NCI-H345 treated with DMSO at 0.1 percent for 48 hours (cell line): ENCODE results near the gene ARHGAP1.

Source experiments
- DNase-seq: peaks from one replicate; lab custom pipeline; 2025; ENCODE audit not compliant: unreplicated experiment; lab: John Stamatoyannopoulos, UW

Gene ARHGAP1

DNA sequence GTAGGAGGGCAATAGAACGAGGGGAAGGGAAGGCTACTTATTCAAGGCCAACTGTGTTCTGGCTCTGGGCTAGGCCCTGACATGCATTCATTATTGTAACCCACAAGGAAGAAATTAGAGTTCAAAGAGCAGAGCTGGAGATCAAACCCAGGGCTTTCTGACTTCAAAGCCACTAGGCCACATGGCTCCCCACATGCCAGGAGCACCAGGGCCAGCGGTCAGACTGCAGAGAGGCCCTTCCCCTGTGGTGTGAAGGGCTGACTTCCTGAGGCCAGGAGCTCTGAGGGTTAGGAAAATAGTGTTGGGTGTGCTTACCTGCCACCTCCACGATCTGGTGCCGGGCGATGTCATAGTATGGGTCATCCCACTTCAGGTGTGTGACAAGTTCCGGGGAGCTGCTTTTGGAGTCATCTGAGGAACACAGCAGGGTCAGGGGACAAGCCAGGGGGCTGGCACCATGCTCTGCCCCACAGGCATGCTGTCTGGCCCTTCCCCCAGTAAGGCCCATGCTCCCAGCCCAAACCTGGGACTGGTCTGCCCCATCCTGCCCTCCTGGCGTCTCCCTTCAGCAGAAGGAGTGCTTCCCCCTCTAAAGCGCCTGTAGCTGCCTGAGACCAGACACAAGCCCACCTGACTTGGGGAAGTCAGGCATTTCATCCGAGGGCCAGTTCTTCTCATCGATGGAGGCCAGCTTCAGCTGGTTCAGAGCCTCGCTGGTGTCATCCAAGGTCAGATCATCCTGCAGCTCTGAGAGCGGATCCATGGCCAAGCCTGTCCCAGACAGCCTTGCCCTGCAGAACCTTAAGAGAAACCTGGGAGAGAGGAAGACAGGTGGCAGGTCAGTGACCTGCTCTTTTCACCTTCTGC, 4.8 kb downstream of the ARHGAP1 start:
- DNase-seq, result no peak

- no peak for DNase-seq
These were observed 5.8 kb downstream of the ARHGAP1 start for GRCh38 chr11:46694607-46695006.

DNA sequence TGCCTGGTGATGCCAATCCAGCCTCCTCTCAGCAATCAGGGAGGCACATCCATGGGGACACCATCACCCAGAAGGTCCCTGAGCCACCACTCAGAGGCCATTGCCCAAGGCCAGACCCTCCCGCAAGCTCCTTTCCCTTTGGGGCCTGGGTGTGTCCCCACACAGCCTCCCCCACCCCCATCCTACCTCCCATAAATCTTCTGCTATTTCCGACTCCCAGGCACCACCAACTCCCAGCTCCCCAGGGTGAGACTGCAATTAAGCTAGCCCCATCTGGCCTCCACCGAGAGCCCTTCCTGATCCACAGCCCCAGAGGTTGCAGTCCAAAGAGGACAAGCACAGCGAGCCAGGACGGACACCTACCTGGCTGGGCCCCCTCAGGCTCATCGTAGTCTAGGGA, 6.3 kb downstream of the ARHGAP1 start:
- DNase-seq, result no peak

DNA sequence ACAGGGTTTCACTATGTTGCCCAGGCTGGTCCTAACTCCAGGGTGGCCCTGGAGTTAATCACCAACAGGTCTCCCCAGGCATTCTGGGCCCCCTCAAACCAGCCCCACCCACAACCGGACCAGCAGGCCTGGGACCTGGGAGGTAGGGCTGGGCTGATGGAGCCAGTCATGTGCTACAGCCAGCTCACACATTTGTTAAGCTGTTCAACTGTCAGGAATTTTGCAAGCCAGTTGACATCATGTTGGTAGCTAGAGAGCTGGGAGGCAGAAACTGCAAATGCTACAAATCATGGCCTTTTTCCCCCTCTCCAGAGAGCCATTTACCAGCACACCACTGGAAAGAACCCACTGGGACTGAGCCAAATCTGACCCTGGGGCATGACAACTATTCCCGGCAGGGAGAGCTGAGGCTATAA, 6.8 kb downstream of the ARHGAP1 start:
- DNase-seq, result no peak

DNA sequence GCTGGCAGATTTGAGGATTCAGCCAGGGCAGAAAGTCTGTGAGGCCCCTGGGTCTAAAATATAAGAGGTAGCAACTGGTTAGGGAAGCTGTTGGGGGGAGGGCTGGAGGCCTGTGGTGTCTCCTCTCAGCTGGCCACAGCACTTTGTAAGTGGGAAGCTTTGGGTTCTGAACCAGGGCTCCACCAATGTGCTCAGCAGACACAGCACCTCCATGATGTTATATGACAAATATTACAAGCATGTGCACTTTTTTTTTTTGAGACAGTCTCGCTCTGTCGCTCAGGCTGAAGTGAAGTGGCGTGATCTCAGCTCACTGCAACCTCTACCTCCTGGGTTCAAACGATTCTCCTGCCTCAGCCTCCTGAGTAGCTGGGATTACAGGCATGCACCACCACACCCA, 8.0 kb downstream of the ARHGAP1 start:
- DNase-seq, result no peak

DNA sequence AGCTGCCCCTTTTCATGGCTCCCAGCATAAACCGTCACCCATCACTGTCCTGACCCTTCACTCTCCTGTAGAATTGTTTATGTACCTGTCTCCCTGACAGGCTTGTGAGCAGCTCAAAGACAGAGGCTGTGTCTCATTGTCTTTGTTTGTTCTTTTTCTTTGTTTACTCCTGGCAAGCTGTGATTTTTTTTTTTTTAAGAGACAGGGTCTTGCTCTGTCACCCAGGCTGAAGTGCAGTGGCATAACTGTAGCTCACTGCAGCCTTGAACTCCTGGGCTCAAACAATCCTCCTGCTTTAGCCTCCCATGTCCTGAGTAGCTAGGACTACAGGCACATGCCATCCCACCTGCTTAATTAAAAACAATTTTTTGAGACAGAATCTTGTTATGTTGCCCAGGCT, 9.7 kb downstream of the ARHGAP1 start:
- no peak for DNase-seq

GRCh38 chr11:46686886-46687795, 13.3 kb downstream of the ARHGAP1 start:
- DNase-seq, result no peak

- DNase-seq, result no peak
These were observed 16.1 kb downstream of the ARHGAP1 start for GRCh38 chr11:46684367-46684766.

DNA sequence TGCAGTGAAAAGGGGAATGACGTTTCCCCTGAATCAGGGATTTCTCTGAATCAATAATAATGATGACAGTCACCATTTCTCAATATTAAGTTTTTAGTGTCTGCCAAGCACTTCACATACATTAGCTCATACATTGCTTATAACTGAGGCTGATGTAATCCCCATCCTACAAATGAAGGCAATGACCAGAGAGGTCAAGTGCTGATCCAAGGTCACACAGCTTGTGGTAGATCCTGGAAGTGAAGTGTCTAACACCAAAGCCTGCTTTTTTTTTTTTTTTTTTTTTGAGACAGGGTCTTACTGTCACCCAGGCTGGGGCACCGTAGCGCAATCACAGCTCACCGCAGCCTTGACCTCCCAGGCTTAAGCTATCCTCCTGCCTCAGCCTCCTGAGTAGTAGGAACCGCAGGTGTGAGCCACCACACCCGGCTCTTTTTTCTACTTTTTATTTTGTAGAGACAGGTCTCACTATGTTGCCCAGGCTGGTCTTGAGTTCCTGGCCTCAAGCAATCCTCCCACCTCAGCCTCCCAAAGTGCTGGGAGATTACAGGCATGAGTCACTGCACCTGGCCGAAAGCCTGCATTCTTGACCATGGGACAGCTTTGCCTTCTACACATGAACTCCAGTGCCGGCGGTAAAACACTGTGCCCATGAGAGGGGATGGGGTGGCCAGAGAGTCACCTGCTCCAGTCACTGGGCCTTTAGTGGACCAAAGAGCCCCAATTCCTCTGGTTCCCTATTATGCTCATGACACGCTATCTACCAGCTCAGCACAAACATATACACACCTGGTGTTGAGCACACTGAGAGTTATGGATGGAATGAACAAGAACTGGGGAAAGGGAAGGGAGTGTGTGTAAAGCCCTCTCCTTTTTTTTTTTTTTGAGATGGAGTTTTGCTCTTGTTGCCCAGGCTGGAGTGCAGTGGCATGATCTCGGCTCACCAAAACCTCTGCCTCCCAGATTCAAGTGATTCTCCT, 17.4 kb downstream of the ARHGAP1 start:
- DNase-seq, result no peak

DNA sequence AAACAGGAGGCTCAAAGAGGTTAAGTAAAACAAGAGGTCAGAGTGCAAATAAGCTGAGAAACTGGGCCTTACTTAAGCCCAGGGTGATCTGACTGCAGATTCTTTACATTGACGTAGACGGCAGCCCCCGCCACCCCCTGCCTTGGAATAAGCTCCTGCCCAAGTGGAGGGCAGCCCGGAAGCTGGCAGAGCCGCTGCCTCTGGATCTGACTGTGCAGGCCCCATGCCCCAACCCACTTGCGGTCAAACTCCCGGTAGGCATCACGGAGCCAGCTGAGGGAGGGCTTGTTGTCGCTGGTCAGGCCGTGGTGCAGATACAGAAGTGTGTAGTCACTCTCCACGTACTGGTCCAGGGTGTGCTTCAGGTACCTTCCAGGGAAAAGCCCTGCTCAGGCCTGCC, 18.6 kb downstream of the ARHGAP1 start:
- DNase-seq, result no peak

- DNase-seq, result no peak
These were observed 19.6 kb downstream of the ARHGAP1 start for GRCh38 chr11:46680815-46681214.

DNA sequence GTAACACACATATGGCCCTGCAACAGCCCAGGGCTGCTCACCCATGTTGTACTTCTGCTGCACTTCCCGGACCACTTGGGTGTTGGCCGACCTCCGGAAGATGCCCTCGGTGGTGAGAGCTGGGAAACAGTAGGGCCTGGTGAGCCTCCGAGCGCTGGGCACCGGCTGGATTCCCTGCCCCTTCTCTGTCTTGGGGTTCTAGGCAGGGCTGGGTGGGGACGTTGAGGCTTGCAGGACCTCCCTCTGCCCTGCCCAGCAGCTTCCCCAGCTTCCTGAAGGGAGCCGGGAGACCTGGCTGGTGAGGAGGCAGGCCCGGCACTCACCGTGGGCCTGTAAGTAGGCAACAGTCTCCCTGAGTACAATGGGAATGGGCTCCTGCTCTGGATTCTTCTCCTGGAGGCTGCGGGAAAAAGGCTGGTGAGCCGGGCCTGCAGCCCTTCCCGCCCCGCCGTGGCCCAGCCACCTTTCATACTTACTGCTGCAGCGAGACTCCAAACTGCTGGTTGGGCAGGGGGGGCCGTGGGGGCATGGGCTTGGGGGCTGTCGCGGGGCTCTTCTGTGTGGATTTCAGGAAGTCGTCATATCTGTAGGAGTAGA, 20.2 kb downstream of the ARHGAP1 start:
- DNase-seq, result no peak

DNA sequence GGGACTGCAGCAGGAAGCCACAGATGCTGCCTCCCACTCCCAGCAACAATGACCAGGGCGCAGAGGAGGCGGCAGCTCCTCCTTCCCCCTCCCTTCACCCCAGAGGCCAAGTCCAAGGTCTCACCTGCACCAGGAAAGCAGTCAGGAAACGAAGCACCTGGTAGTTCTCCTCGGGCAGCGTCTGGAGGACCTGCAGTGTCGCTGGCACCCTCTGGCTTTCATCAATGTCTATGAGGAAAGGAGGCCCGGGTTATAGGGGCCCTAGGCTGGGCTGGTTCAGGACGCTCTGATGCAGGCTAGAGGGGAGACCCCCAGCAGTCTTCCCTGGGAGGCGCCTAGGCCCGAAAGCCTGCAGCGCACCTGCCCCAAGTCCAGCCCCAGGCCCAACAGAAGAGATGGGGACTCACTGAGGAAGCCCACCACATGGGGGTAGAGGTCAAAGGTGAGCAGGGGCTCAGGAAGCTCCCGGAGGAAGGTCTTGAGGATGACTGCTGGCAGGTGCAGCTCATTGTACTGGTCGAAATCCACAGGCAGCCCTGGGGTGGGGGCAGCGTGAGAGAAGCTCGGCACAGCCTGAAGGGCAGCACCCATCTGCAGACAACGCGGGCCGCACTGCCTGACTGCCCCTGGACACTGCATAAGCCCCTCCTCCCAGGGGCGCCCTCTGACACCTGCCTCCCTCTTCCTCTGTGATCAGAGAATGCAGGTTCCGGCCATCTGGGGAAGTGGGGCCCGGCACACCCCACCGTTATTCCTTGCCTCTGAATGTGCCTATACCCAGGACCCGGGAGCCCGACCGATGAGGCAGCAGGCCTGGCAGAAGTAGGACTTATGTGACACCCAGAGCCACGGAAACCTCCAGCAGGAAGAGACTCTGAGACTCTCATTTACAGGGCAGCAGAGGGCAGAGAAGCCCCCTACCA, 20.9 kb downstream of the ARHGAP1 start:
- DNase-seq, result no peak

- DNase-seq, result no peak
These were observed 21.7 kb downstream of the ARHGAP1 start for GRCh38 chr11:46678741-46679130.

DNA sequence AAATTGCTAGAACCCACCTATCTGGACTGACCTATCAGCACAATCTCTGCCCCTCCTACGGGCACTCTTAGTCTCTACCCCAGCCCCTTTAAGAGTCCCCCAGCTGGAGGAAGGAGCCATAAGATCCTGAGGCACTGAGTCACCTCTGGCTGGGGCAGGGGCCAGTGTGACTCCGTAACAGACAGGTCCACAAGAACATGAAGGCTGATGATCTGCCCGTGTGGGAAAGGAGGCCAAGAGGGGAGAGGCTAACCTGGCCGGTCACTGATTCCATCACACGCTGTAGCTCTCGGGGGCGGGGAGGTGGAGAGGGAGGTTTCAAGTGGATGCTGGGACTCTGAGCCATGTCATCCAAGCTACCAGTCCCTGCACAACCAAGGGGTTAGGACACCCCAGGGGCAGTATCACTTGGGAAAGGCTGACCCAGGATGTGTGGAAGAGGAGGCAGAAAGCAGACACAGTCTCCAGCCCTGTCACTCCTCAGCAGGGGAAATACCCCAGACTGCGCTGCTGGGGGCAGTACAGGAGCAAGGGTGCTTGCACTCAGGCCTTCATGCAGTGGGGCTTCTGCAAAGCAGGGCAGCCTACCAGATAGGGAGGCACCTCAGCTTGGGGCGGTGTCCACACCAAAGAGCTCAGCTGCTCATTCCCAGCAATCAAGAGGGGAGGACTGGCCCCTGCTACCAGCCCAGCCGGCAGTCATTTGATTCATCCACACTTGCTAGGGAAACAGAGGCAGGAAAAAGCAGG, 22.3 kb downstream of the ARHGAP1 start:
- no peak for DNase-seq

DNA sequence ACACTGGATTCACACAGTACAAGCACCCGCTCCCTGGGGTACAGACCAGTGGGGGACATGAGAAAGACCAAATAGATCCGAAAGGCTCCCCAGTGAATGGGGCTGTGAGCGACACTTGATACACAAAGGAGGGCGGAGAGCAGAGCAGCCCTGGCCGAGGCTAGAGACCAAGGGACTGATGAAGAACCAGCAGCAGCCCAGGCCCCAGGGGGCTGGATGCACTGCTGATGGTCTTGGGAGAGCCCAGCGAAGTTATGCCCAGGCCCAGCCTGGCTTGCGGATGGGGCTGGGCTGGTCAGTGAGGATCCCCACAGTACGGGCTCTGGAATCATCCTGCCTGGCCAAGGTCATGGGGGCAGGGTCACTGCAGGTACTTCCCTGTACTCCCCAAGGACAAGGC, 23.2 kb downstream of the ARHGAP1 start:
- DNase-seq, result no peak

DNA sequence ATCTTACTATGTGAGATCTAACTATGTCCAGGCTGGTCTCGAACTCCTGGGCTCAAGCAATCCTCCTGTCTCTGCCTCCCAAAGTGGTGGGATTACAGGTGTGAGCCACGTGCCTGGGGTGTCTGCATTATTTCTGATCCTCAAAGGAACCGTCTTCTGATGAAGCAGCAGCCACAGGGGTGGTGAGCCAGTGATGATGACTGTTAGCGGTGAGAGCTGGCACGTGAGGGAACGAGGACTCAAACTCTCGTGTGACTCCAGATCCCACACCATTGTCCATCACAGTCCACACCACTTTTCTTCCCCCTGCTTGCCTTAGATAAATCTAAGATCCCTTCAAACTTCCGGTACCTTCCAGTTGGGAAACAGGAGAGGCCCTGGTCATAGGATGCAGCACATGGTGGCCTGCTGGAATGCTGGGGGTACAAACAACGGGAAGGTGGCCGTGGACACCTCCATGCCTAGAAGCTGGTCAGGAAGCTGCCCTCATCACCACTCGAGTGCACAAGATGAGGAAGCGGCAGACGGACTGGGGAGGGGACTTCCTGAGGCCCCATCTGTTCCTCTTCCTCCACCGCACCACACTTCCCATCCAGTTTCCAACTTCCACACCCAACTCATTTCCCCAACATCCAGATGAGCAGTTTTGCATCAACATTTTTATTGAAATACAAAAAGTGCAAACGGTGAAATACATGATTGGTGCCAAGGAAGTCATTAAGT, 23.8 kb downstream of the ARHGAP1 start:
- DNase-seq, result no peak

- no peak for DNase-seq
These were observed 24.5 kb downstream of the ARHGAP1 start for GRCh38 chr11:46675949-46676348.
